ENCODE data around the gene USP50. TPM values are rescaled to one million over a fixed set of nuclear protein-coding genes. Genes with fewer than 3 reads are reported as not detected.

Gene USP50
- total RNA-seq, 1 donor from 2014 or later, result not detected

- Histone ChIP-seq H3K27me3 (no peaks in the 10 kb centered on the region), H3K9ac (no peak overlapping the region), H3K27ac (no peak overlapping the region), H3K79me2 (ENCODE audit: low read depth) (no peaks in the 10 kb centered on the region), H3K9me3 (ENCODE audit: low read depth) (no peaks in the 10 kb centered on the region), H4K20me1 (ENCODE audit: low read depth) (no peaks in the 10 kb centered on the region), H3K4me3 (no peak overlapping the region), H3K36me3 (no peaks in the 10 kb centered on the region), H2AFZ (replicated peaks) (no peak overlapping the region), H3F3A (ENCODE audit: low read depth) (no peaks in the 10 kb centered on the region), H3K4me1 (no peaks in the 10 kb centered on the region), H3K4me2 (no peak overlapping the region)
- H3K9me3 Mint-ChIP-seq, result no peaks in the 10 kb centered on the region
- H3K36me3 Mint-ChIP-seq, result no peaks in the 10 kb centered on the region
- DNase-seq (ENCODE audit: low spot score), result no peak
- H3K27me3 Mint-ChIP-seq (ENCODE audit: insufficient read depth, low read depth), result peaks cover 2% of the 10 kb centered on the region
- H3K4me1 Mint-ChIP-seq, result peaks cover 7% of the 10 kb centered on the region
- H3K4me3 Mint-ChIP-seq, result no peak overlapping the region
- TF ChIP-seq EZH2 (IDR thresholded peaks at IDR 0.05), result no peak
- no peak for TF ChIP-seq EZH2phosphoT487 (IDR thresholded peaks at IDR 0.05)
- no peak for TF ChIP-seq CTCF (IDR thresholded peaks at IDR 0.05)
- H3K27ac Mint-ChIP-seq, result no peak overlapping the region
These were observed 2.9 kb downstream of the USP50 start for GRCh38 chr15:50543556-50543955.

GRCh38 chr15:50542887-50543210, 3.6 kb downstream of the USP50 start:
- no peak overlapping the region for H3K27ac ChIP-seq
- no peaks in the 10 kb centered on the region for H3K79me2 ChIP-seq (ENCODE audit: low read depth)
- H4K20me1 ChIP-seq (ENCODE audit: low read depth), result no peaks in the 10 kb centered on the region
- H3K9me3 ChIP-seq (ENCODE audit: low read depth), result no peaks in the 10 kb centered on the region
- H3K36me3 ChIP-seq, result no peaks in the 10 kb centered on the region
- H3K9me3 Mint-ChIP-seq, result no peaks in the 10 kb centered on the region
- no peak overlapping the region for H3K9ac ChIP-seq
- H3K36me3 Mint-ChIP-seq, result no peaks in the 10 kb centered on the region
- H3K4me1 Mint-ChIP-seq, result peaks cover 7% of the 10 kb centered on the region
- no peaks in the 10 kb centered on the region for H3K4me1 ChIP-seq
- no peak overlapping the region for H3K4me3 ChIP-seq
- TF ChIP-seq EZH2phosphoT487 (IDR thresholded peaks at IDR 0.05), result no peak
- TF ChIP-seq CTCF (IDR thresholded peaks at IDR 0.05), result no peak
- no peak for TF ChIP-seq EZH2 (IDR thresholded peaks at IDR 0.05)
- no peaks in the 10 kb centered on the region for H3F3A ChIP-seq (ENCODE audit: low read depth)
- no peak overlapping the region for H3K27ac Mint-ChIP-seq
- H3K4me3 Mint-ChIP-seq, result no peak overlapping the region
- H3K27me3 ChIP-seq, result no peaks in the 10 kb centered on the region
- DNase-seq (ENCODE audit: low spot score), result no peak
- H2AFZ ChIP-seq (replicated peaks), result no peak overlapping the region
- H3K4me2 ChIP-seq, result no peak overlapping the region
- peaks cover 2% of the 10 kb centered on the region for H3K27me3 Mint-ChIP-seq (ENCODE audit: insufficient read depth, low read depth)

GRCh38 chr15:50531766-50532165, 14.7 kb downstream of the USP50 start:
- no peak overlapping the region for H2AFZ ChIP-seq (replicated peaks)
- no peak for DNase-seq (ENCODE audit: low spot score)
- Mint-ChIP-seq H3K9me3 (no peaks in the 10 kb centered on the region), H3K36me3 (no peaks in the 10 kb centered on the region), H3K4me3 (no peak overlapping the region), H3K27ac (no peak overlapping the region), H3K27me3 (ENCODE audit: insufficient read depth, low read depth) (no peaks in the 10 kb centered on the region), H3K4me1 (no peaks in the 10 kb centered on the region)
- H3K27ac ChIP-seq, result no peak overlapping the region
- H3K4me2 ChIP-seq, result no peak overlapping the region
- no peaks in the 10 kb centered on the region for H3F3A ChIP-seq (ENCODE audit: low read depth)
- H3K79me2 ChIP-seq (ENCODE audit: low read depth), result no peaks in the 10 kb centered on the region
- H3K9ac ChIP-seq, result no peak overlapping the region
- H3K4me1 ChIP-seq, result no peaks in the 10 kb centered on the region
- no peak overlapping the region for H3K4me3 ChIP-seq
- TF ChIP-seq CTCF (IDR thresholded peaks at IDR 0.05) (no peak), EZH2phosphoT487 (IDR thresholded peaks at IDR 0.05) (no peak), EZH2 (IDR thresholded peaks at IDR 0.05) (no peak)
- H3K27me3 ChIP-seq, result no peaks in the 10 kb centered on the region
- no peaks in the 10 kb centered on the region for H4K20me1 ChIP-seq (ENCODE audit: low read depth)
- no peaks in the 10 kb centered on the region for H3K9me3 ChIP-seq (ENCODE audit: low read depth)
- no peaks in the 10 kb centered on the region for H3K36me3 ChIP-seq

GRCh38 chr15:50531163-50531562, 15.3 kb downstream of the USP50 start:
- Histone ChIP-seq H3K79me2 (ENCODE audit: low read depth) (no peaks in the 10 kb centered on the region), H3K4me1 (no peaks in the 10 kb centered on the region), H3F3A (ENCODE audit: low read depth) (no peaks in the 10 kb centered on the region), H3K27me3 (no peaks in the 10 kb centered on the region), H3K36me3 (no peaks in the 10 kb centered on the region), H4K20me1 (ENCODE audit: low read depth) (no peaks in the 10 kb centered on the region), H3K4me2 (no peak overlapping the region), H3K27ac (no peak overlapping the region), H2AFZ (replicated peaks) (no peak overlapping the region), H3K9me3 (ENCODE audit: low read depth) (no peaks in the 10 kb centered on the region), H3K4me3 (no peak overlapping the region), H3K9ac (no peak overlapping the region)
- H3K9me3 Mint-ChIP-seq, result no peaks in the 10 kb centered on the region
- TF ChIP-seq EZH2 (IDR thresholded peaks at IDR 0.05) (no peak), EZH2phosphoT487 (IDR thresholded peaks at IDR 0.05) (no peak), CTCF (IDR thresholded peaks at IDR 0.05) (no peak)
- H3K27me3 Mint-ChIP-seq (ENCODE audit: insufficient read depth, low read depth), result no peaks in the 10 kb centered on the region
- no peaks in the 10 kb centered on the region for H3K4me1 Mint-ChIP-seq
- no peak overlapping the region for H3K27ac Mint-ChIP-seq
- H3K4me3 Mint-ChIP-seq, result no peak overlapping the region
- no peak for DNase-seq (ENCODE audit: low spot score)
- no peaks in the 10 kb centered on the region for H3K36me3 Mint-ChIP-seq
